Measurements from ENCODE around the gene VN1R2. TPM values are rescaled to one million over a fixed set of nuclear protein-coding genes. Genes with fewer than 3 reads are reported as not detected.
"Not testable (repeated sequence)": the region's sequence is repeated elsewhere in the genome, so short reads cannot be mapped to it uniquely, and the experiment has no call there.

VN1R2 gene
- total and polyA plus RNA-seq, 2 experiments from 2014 or later, result not detected

DNA sequence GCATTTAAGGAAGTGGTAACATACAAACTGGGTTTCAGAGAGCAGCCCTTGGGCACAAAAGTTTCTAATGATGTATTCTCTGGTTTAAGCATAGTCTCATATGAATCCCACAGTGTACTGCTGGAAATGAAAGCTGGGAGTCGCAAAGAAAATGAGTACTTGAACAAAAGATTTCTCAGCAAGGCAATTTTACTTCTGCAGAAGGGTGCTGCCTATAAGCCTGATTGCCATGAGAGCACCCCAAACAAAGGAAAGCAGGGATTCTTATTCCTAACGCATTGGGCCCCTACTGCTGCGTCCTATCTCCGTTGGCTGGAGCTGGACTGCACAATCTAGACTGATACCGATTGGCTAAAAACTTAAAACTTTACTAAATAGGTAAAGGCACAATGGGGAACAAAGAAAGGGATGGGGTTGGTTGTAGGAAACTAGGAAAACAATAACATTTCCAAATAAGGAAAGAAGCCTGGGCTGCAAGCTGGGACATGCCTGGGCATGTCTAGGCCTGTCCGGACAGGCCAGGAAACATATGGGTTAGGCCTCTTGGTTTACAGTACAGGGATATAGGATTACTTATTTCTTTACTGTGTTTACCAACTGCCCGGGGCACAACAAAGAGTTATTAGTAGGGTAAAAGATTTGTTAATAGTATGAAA lies 36.8 kb downstream of the VN1R2 start:
- in situ Hi-C loops (cut with MboI), result no loop called here
- Histone ChIP-seq H3K27ac (no peak overlapping the region), H4K20me1 (ENCODE audit: insufficient read depth) (no peaks in the 10 kb centered on the region), H3K4me2 (ENCODE audit: unreplicated experiment) (no peak overlapping the region), H3K27me3 (replicated peaks; ENCODE audit: insufficient read depth) (no peaks in the 10 kb centered on the region), H3F3A (ENCODE audit: insufficient read depth) (no peaks in the 10 kb centered on the region), H3K9ac (no peak overlapping the region), H3K4me1 (ENCODE audit: insufficient read depth) (no peaks in the 10 kb centered on the region), H3K79me2 (ENCODE audit: insufficient read depth) (no peaks in the 10 kb centered on the region), H3K9me2 (ENCODE audit: insufficient read depth) (no peaks in the 10 kb centered on the region), H3K36me3 (ENCODE audit: low read depth) (no peaks in the 10 kb centered on the region), H2AFZ (no peak overlapping the region), H3K4me3 (no peak overlapping the region), H3K9me3 (ENCODE audit: low read depth) (no peaks in the 10 kb centered on the region)
- WGBS, 2 experiments (ENCODE audit: low coverage in 1 of 2, low lambda C conversion rate in 2 of 2, missing lambda C conversion rate in 2 of 2), result 12 to 19% methylated on average over 7 of the region's 7 CpGs
- no peak for DNase-seq
- TF ChIP-seq EZH2phosphoT487 (IDR thresholded peaks at IDR 0.05; ENCODE audit: insufficient read depth, low read depth) (no peak), EZH2 (IDR thresholded peaks at IDR 0.05; ENCODE audit: insufficient read depth, poor library complexity, severe bottlenecking) (no peak)

DNA sequence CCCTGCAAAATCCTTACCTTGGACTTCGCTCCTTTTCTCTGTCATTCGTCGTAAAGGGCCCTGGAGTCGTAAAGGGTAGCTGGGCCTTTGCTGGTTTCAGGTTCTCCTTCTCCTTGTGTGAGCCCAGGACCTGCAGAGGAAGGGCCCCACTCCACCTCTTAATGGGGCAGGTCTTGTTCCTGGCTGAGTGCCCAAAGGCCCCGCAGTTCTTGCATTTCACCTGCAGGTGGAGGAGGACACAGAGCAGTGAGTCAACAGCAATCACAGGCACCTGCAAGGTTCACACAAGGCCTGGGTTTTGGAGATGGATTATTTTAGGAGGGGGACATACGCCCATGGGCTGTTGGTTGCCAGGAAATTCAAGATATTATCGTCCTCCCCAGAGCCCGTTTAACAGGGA lies 43.2 kb downstream of the VN1R2 start:
- H3K9ac ChIP-seq; H3F3A ChIP-seq (ENCODE audit: insufficient read depth); H3K36me3 ChIP-seq (ENCODE audit: low read depth); H3K4me3 ChIP-seq; H3K4me2 ChIP-seq (ENCODE audit: unreplicated experiment); H2AFZ ChIP-seq; DNase-seq; in situ Hi-C loops (cut with MboI); H3K4me1 ChIP-seq (ENCODE audit: insufficient read depth); H3K27me3 ChIP-seq (replicated peaks; ENCODE audit: insufficient read depth); H3K9me2 ChIP-seq (ENCODE audit: insufficient read depth); H3K79me2 ChIP-seq (ENCODE audit: insufficient read depth); H3K9me3 ChIP-seq (ENCODE audit: low read depth); H3K27ac ChIP-seq; H4K20me1 ChIP-seq (ENCODE audit: insufficient read depth): not testable (repeated sequence)
- WGBS, 2 experiments (ENCODE audit: low coverage in 1 of 2, low lambda C conversion rate in 2 of 2, missing lambda C conversion rate in 2 of 2), result 17 to 38% methylated on average over 1 to 4 of the region's 8 CpGs

- Histone ChIP-seq H3K9ac (no peak overlapping the region), H3K27ac (no peak overlapping the region), H3K4me3 (peak overlapping the region; percentile 63), H3K9me3 (ENCODE audit: low read depth) (no peaks in the 10 kb centered on the region), H3K4me1 (ENCODE audit: insufficient read depth) (no peaks in the 10 kb centered on the region), H3K36me3 (ENCODE audit: low read depth) (no peaks in the 10 kb centered on the region), H3K9me2 (ENCODE audit: insufficient read depth) (no peaks in the 10 kb centered on the region), H3F3A (ENCODE audit: insufficient read depth) (no peaks in the 10 kb centered on the region), H4K20me1 (ENCODE audit: insufficient read depth) (no peaks in the 10 kb centered on the region), H3K4me2 (ENCODE audit: unreplicated experiment) (peak overlapping the region; percentile 75), H3K27me3 (replicated peaks; ENCODE audit: insufficient read depth) (peaks cover 5% of the 10 kb centered on the region; the same call in 1 of the 2 replicates), H3K79me2 (ENCODE audit: insufficient read depth) (no peaks in the 10 kb centered on the region), H2AFZ (peak overlapping the region; percentile 91)
- TF ChIP-seq EZH2 (IDR thresholded peaks at IDR 0.05; ENCODE audit: insufficient read depth, poor library complexity, severe bottlenecking) (no peak), EZH2phosphoT487 (IDR thresholded peaks at IDR 0.05; ENCODE audit: insufficient read depth, low read depth) (no peak)
- in situ Hi-C loops (cut with MboI), result no loop called here
- WGBS, 2 experiments (ENCODE audit: low coverage in 1 of 2, low lambda C conversion rate in 2 of 2, missing lambda C conversion rate in 2 of 2), result 3 to 5% methylated on average over 32 of the region's 32 CpGs
- DNase-seq, result peak; percentile 68
Observed at GRCh38 chr19:53308339-53308811, 50.3 kb downstream of the VN1R2 start.

Other genes with a start within 250 kb of the VN1R2 start
- gene ERVV-1, start 244.4 kb upstream of the VN1R2 start, total RNA-seq (2014; rRNA removed; shearing (Covaris generic)), result not detected in 2 replicates
- gene ERVV-1, start 244.4 kb upstream of the VN1R2 start, polyA plus RNA-seq (2016; fragmentation: Nextera tagmentation; extraction: Ambion mirVana), result not detected in 2 replicates
- not detected in 2 replicates for gene ERVV-2, start 213.6 kb upstream of the VN1R2 start, total RNA-seq (2014; rRNA removed; shearing (Covaris generic))
- gene ERVV-2, start 213.6 kb upstream of the VN1R2 start, polyA plus RNA-seq (2016; fragmentation: Nextera tagmentation; extraction: Ambion mirVana), result not detected in 2 replicates
- 20.2 and 23.0 TPM in 2 replicates for gene ZNF160, start 154.9 kb upstream of the VN1R2 start, total RNA-seq (2014; rRNA removed; shearing (Covaris generic))
- gene ZNF160, start 154.9 kb upstream of the VN1R2 start, polyA plus RNA-seq (2016; fragmentation: Nextera tagmentation; extraction: Ambion mirVana), result 18.2 and 20.6 TPM in 2 replicates
- gene ZNF415, start 125.4 kb upstream of the VN1R2 start, total RNA-seq (2014; rRNA removed; shearing (Covaris generic)), result 9.4 and 18.7 TPM in 2 replicates
- 7.9 and 8.9 TPM in 2 replicates for gene ZNF415, start 125.4 kb upstream of the VN1R2 start, polyA plus RNA-seq (2016; fragmentation: Nextera tagmentation; extraction: Ambion mirVana)
- gene ZNF347, start 99.2 kb upstream of the VN1R2 start, total RNA-seq (2014; rRNA removed; shearing (Covaris generic)), result 4.6 and 7.3 TPM in 2 replicates
- gene ZNF347, start 99.2 kb upstream of the VN1R2 start, polyA plus RNA-seq (2016; fragmentation: Nextera tagmentation; extraction: Ambion mirVana), result 2.7 and 3.2 TPM in 2 replicates
- gene ZNF665, start 64.9 kb upstream of the VN1R2 start, total RNA-seq (2014; rRNA removed; shearing (Covaris generic)), result 3.8 and 3.9 TPM in 2 replicates
- 2.4 and 2.8 TPM in 2 replicates for gene ZNF665, start 64.9 kb upstream of the VN1R2 start, polyA plus RNA-seq (2016; fragmentation: Nextera tagmentation; extraction: Ambion mirVana)
- 15.9 and 18.8 TPM in 2 replicates for gene ZNF677, start 3.4 kb upstream of the VN1R2 start, total RNA-seq (2014; rRNA removed; shearing (Covaris generic))
- gene ZNF677, start 3.4 kb upstream of the VN1R2 start, polyA plus RNA-seq (2016; fragmentation: Nextera tagmentation; extraction: Ambion mirVana), result 19.5 and 21.2 TPM in 2 replicates
- not detected in 2 replicates for gene VN1R4, start 9.4 kb downstream of the VN1R2 start, total RNA-seq (2014; rRNA removed; shearing (Covaris generic))
- not detected in 2 replicates for gene VN1R4, start 9.4 kb downstream of the VN1R2 start, polyA plus RNA-seq (2016; fragmentation: Nextera tagmentation; extraction: Ambion mirVana)
- 5.2 and 7.5 TPM in 2 replicates for gene ZNF845, start 75.5 kb downstream of the VN1R2 start, total RNA-seq (2014; rRNA removed; shearing (Covaris generic))
- gene ZNF845, start 75.5 kb downstream of the VN1R2 start, polyA plus RNA-seq (2016; fragmentation: Nextera tagmentation; extraction: Ambion mirVana), result 3.1 and 3.5 TPM in 2 replicates
- 3.6 and 7.6 TPM in 2 replicates for gene ZNF525, start 107.4 kb downstream of the VN1R2 start, total RNA-seq (2014; rRNA removed; shearing (Covaris generic))
- gene ZNF525, start 107.4 kb downstream of the VN1R2 start, polyA plus RNA-seq (2016; fragmentation: Nextera tagmentation; extraction: Ambion mirVana), result 1.9 and 2.0 TPM in 2 replicates
- 6.3 and 6.4 TPM in 2 replicates for gene ZNF765, start 136.9 kb downstream of the VN1R2 start, total RNA-seq (2014; rRNA removed; shearing (Covaris generic))
- gene ZNF765, start 136.9 kb downstream of the VN1R2 start, polyA plus RNA-seq (2016; fragmentation: Nextera tagmentation; extraction: Ambion mirVana), result 4.6 and 5.5 TPM in 2 replicates
- gene ZNF761, start 173.7 kb downstream of the VN1R2 start, total RNA-seq (2014; rRNA removed; shearing (Covaris generic)), result 12.2 and 19.0 TPM in 2 replicates
- gene ZNF761, start 173.7 kb downstream of the VN1R2 start, polyA plus RNA-seq (2016; fragmentation: Nextera tagmentation; extraction: Ambion mirVana), result 5.7 and 6.5 TPM in 2 replicates
- 2.0 and 2.7 TPM in 2 replicates for gene ZNF813, start 209.4 kb downstream of the VN1R2 start, total RNA-seq (2014; rRNA removed; shearing (Covaris generic))
- 1.0 and 1.4 TPM in 2 replicates for gene ZNF813, start 209.4 kb downstream of the VN1R2 start, polyA plus RNA-seq (2016; fragmentation: Nextera tagmentation; extraction: Ambion mirVana)